Measurements from ENCODE around the gene ZNF25.

The ZNF25 gene

GRCh38 chr10:37957841-37958240, 18.6 kb downstream of the ZNF25 start:
- TF ChIP-seq CTCF (IDR thresholded peaks at IDR 0.05) = no peak

- no peak for TF ChIP-seq CTCF (IDR thresholded peaks at IDR 0.05)
Observed at GRCh38 chr10:37952926-37953325, 23.5 kb downstream of the ZNF25 start.

- no peak for TF ChIP-seq CTCF (IDR thresholded peaks at IDR 0.05)
Observed at GRCh38 chr10:37952043-37952755, 24.2 kb downstream of the ZNF25 start.

- no peak for TF ChIP-seq CTCF (IDR thresholded peaks at IDR 0.05)
Observed at GRCh38 chr10:37948210-37948609, 28.2 kb downstream of the ZNF25 start.

- no peak for TF ChIP-seq CTCF (IDR thresholded peaks at IDR 0.05)
Observed at GRCh38 chr10:37947526-37947925, 28.9 kb downstream of the ZNF25 start.

- TF ChIP-seq CTCF (IDR thresholded peaks at IDR 0.05) = no peak
Observed at GRCh38 chr10:37937864-37938263, 38.6 kb downstream of the ZNF25 start.

- TF ChIP-seq CTCF (IDR thresholded peaks at IDR 0.05) = no peak
Observed at GRCh38 chr10:37934791-37935190, 41.7 kb downstream of the ZNF25 start.

- no peak for TF ChIP-seq CTCF (IDR thresholded peaks at IDR 0.05)
Observed at GRCh38 chr10:37930423-37930822, 46.0 kb downstream of the ZNF25 start.

Measured in LNCAP (cell line).